ENCODE measurements around the gene EVA1A. TPM values are rescaled to one million over a fixed set of nuclear protein-coding genes. Genes with fewer than 3 reads are reported as not detected.
A peak's percentile ranks its signal among the peaks of the same experiment; 100 is the strongest.

EVA1A gene
- total and polyA plus RNA-seq, 2 of the 8 experiments (the other 6 are each of a cell fraction or from before 2014, with no cell fraction given) = 2.4 to 4.3 TPM

DNA sequence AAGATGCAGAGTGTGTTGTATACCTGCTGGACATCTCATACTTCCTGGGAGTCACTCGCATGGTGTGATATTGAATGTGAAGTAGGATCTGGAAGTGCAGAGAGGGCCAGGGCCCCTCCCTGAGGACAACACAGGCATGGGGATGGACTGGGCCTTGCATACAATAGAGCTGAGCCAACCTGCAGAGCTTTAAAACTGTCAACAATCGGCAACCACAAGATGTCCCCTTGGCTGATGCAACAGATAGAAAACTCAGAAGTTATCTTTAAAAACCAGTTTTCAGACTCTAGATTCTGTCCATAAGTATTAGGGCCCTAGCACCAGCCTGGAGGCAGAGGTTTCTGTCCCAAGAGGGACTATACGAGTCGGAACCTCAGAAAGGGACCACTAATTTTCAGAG, 19.7 kb downstream of the EVA1A start:
- no peaks in the 10 kb centered on the region for H4K20me1 ChIP-seq (replicated peaks in 1 of 2; ENCODE audit: control insufficient read depth in 1 of 2, insufficient read depth in 2 of 2, low read length in 2 of 2)

More for the DNA sequence above, 19.7 kb downstream of the EVA1A start:
- TF ChIP-seq RBBP5 (IDR thresholded peaks at IDR 0.05; ENCODE audit: borderline replicate concordance, low read depth, low read length) (no peak), SP4 (IDR thresholded peaks at IDR 0.05; ENCODE audit: low read length) (no peak), CEBPB (IDR thresholded peaks at IDR 0.05; ENCODE audit: low read depth, low read length) (no peak), POLR2AphosphoS5 (IDR thresholded peaks at IDR 0.05; ENCODE audit: low read depth, low read length) (no peak), CBX8 (IDR thresholded peaks at IDR 0.05; ENCODE audit: borderline replicate concordance, low read depth, low read length) (no peak), EZH2 (IDR thresholded peaks at IDR 0.05; ENCODE audit: low read depth, low read length, severe bottlenecking) (no peak), TAF1 (IDR thresholded peaks at IDR 0.05; ENCODE audit: low read depth, low read length) (no peak), BACH1 (IDR thresholded peaks at IDR 0.05; ENCODE audit: low read length) (no peak)
- Histone ChIP-seq H3K27ac (ENCODE audit: low read depth, low read length) (no peak overlapping the region), H3K23ac (ENCODE audit: insufficient read length) (no peak overlapping the region), H3K14ac (ENCODE audit: insufficient read length) (no peak overlapping the region), H2BK12ac (ENCODE audit: low read depth, low read length) (0 out of 2 replicates have a peak overlapping the region, but pooled peaks have one; percentile 6), H2BK120ac (replicated peaks; ENCODE audit: low read depth, low read length) (no peak overlapping the region), H3K9ac (replicated peaks in 1 of 4; ENCODE audit: extremely low read depth in 1 of 4, low read depth in 3 of 4, low read length in 3 of 4) (no peak overlapping the region), H3K36me3 (ENCODE audit: control insufficient read depth in 2 of 4, insufficient read depth in 4 of 4, low read length in 3 of 4) (no peaks in the 10 kb centered on the region), H3K4me1 (replicated peaks in 1 of 4; ENCODE audit: control insufficient read depth in 3 of 4, insufficient read depth in 4 of 4, low read length in 3 of 4) (no peaks in the 10 kb centered on the region), H3K4me3 (ENCODE audit: extremely low read depth in 1 of 4, insufficient read depth in 2 of 4, low read depth in 3 of 4, low read length in 4 of 4) (no peak overlapping the region), H2BK15ac (ENCODE audit: low read length) (no peak overlapping the region), H4K91ac (replicated peaks; ENCODE audit: insufficient read length, low read length) (no peak overlapping the region), H3K9me3 (ENCODE audit: insufficient read depth in 2 of 2, low read depth in 1 of 2, low read length in 1 of 2) (no peaks in the 10 kb centered on the region), H2BK5ac (ENCODE audit: low read depth, low read length) (no peak overlapping the region), H3K4me2 (ENCODE audit: insufficient read depth in 1 of 2, low read depth in 2 of 2, low read length in 2 of 2) (no peak overlapping the region), H3K18ac (ENCODE audit: extremely low read depth, low read length) (no peak overlapping the region), H3K4ac (replicated peaks; ENCODE audit: insufficient read length, low read depth, low read length) (no peak overlapping the region), H3K79me2 (ENCODE audit: control insufficient read depth in 1 of 2, insufficient read depth in 2 of 2, low read length in 2 of 2) (no peaks in the 10 kb centered on the region), H4K8ac (ENCODE audit: extremely low read depth, insufficient read depth, low read length) (no peak overlapping the region), H3K79me1 (ENCODE audit: low read depth, low read length) (no peaks in the 10 kb centered on the region), H3K56ac (replicated peaks; ENCODE audit: insufficient read length, low read depth, low read length) (no peak overlapping the region), H3K23me2 (ENCODE audit: low read depth, low read length) (no peaks in the 10 kb centered on the region; the same call in 1 of the 2 replicates), H2BK20ac (ENCODE audit: low read length) (no peak overlapping the region), H2AK5ac (ENCODE audit: low read depth, low read length) (no peak overlapping the region), H4K5ac (ENCODE audit: insufficient read length, low read depth, low read length) (no peak overlapping the region), H3K27me3 (replicated peaks in 1 of 4; ENCODE audit: control insufficient read depth in 3 of 4, extremely low read depth in 1 of 4, insufficient read depth in 3 of 4, low read length in 3 of 4) (no peaks in the 10 kb centered on the region), H2AFZ (ENCODE audit: low read length) (no peak overlapping the region)
- POLR2A ChIA-PET (ENCODE audit: partially characterized antibody) = no interaction called here
- WGBS, 2 experiments (ENCODE audit: extremely low coverage in 1 of 2, insufficient coverage in 1 of 2, insufficient read length in 1 of 2, insufficient replicate concordance in 2 of 2, low coverage in 1 of 2, low lambda C conversion rate in 2 of 2, missing lambda C conversion rate in 1 of 2) = 87% methylated on average over 4 of the region's 4 CpGs; no CpG with 5 or more reads in 1 of the 2 experiments
- DNase-seq (ENCODE audit: low read depth in 1 of 2, low spot score in 2 of 2) (no peak), FAIRE-seq (no peak)
- CTCF ChIA-PET (ENCODE audit: partially characterized antibody) = interaction anchor here (0.6 to 1.6 kb wide), 2 partner anchors 19 to 801 kb away, joined by 3 read pairs; no protein-coding TSS in a partner anchor

Data from H1 (cell line).